CD4-positive, CD25-positive, alpha-beta regulatory T cell (primary cell): Measurements from ENCODE around the gene PITX1. TPM values are rescaled to one million over a fixed set of nuclear protein-coding genes. Genes with fewer than 3 reads are reported as not detected.

Source experiments
- ATAC-seq, 2 donors: fragments of 150-1000 bp; cut with Tn5 transposase; one replicate each; pipeline ENCODE4 v1.10.0; 2021; ENCODE audit warnings: low read depth in 2 of 2, moderate number of reproducible peaks in 2 of 2, moderate library complexity in 1 of 2
- DNase-seq, 3 donors: peaks; one replicate each; pipeline versions ENCODE4 v3.0.0 to v3.0.0-alpha.2; 2012 to 2022; ENCODE audit warnings: mixed read lengths in 1 of 3
- H3K27ac ChIP-seq: one replicate; pipeline ENCODE4 v1.7.0; 2013; ENCODE audit warnings: mild to moderate bottlenecking, low read length; ENCODE audit not compliant: insufficient read depth, poor library complexity, severe bottlenecking
- H3K27me3 ChIP-seq: one replicate; pipeline ENCODE4 v1.7.0; 2013; ENCODE audit warnings: low read length; ENCODE audit not compliant: control insufficient read depth, insufficient read depth
- H3K36me3 ChIP-seq: one replicate; pipeline ENCODE4 v1.7.0; 2013; ENCODE audit warnings: mild to moderate bottlenecking, low read length, moderate library complexity; ENCODE audit not compliant: control insufficient read depth, insufficient read depth
- H3K4me1 ChIP-seq: 2 replicates; pipeline ENCODE4 v1.7.0; 2013; ENCODE audit warnings: mild to moderate bottlenecking, low read length; ENCODE audit not compliant: insufficient read depth, control insufficient read depth, poor library complexity, severe bottlenecking
- H3K4me3 ChIP-seq: one replicate; pipeline ENCODE4 v1.7.0; 2013; ENCODE audit warnings: low read depth, mild to moderate bottlenecking, low read length, moderate library complexity
- H3K9me3 ChIP-seq, 2 experiments: 1 replicate in 1 of 2; 2 replicates in 1 of 2; pipeline ENCODE4 v1.7.0; 2013; ENCODE audit warnings: low read length in 2 of 2, mild to moderate bottlenecking in 1 of 2, moderate library complexity in 1 of 2; ENCODE audit not compliant: control insufficient read depth in 2 of 2
- H3K27ac Mint-ChIP-seq, 3 donors: one replicate each; pipeline ENCODE4 v1.8.0; 2020 to 2022; ENCODE audit warnings: mild to moderate bottlenecking in 3 of 3, mixed read lengths in 3 of 3, moderate library complexity in 2 of 3
- H3K27me3 Mint-ChIP-seq: one replicate; pipeline ENCODE4 v1.8.0; 2022; ENCODE audit warnings: mild to moderate bottlenecking, mixed read lengths
- H3K36me3 Mint-ChIP-seq: one replicate; pipeline ENCODE4 v1.8.0; 2020; ENCODE audit warnings: mixed read lengths
- H3K4me1 Mint-ChIP-seq, 4 donors: one replicate each; pipeline ENCODE4 v1.8.0; 2020 to 2022; ENCODE audit warnings: mixed read lengths in 4 of 4, mild to moderate bottlenecking in 1 of 4
- H3K4me3 Mint-ChIP-seq, 4 donors: one replicate each; pipeline ENCODE4 v1.8.0; 2020 to 2022; ENCODE audit warnings: mild to moderate bottlenecking in 4 of 4, mixed read lengths in 4 of 4, moderate library complexity in 3 of 4
- H3K9me3 Mint-ChIP-seq, 7 donors: one replicate each; pipeline ENCODE4 v1.8.0; 2020 to 2022; ENCODE audit warnings: mixed read lengths in 7 of 7, mild to moderate bottlenecking in 3 of 7, moderate library complexity in 2 of 7
- polyA plus RNA-seq, 4 donors: library from polyadenylated mRNA; unstranded; fragments of 300-500 nt; fragmentation: Illumina TruSeq; gene quantifications; one replicate each; pipeline ENCODE4 v1.2.3, GENCODE V29; 2021
- total RNA-seq: library from RNA; stranded (reverse); gene quantifications from one replicate; pipeline ENCODE4 v1.2.3, GENCODE V29; 2022

The PITX1 gene
- total and polyA plus RNA-seq, 5 donors from 2014 or later, result not detected

GRCh38 chr5:135053278-135053677, 19.2 kb upstream of the PITX1 start:
- no peaks in the 10 kb centered on the region for H3K36me3 ChIP-seq
- Mint-ChIP-seq H3K27me3 (peaks cover 52% of the 10 kb centered on the region), H3K9me3 (peaks cover 0 to 1% (median 0%) of the 10 kb centered on the region in 7 donors), H3K4me1 (peaks cover 0 to 4% (median 2%) of the 10 kb centered on the region in 4 donors), H3K4me3 (no peak overlapping the region), H3K27ac (no peak overlapping the region), H3K36me3 (no peaks in the 10 kb centered on the region)
- peaks cover 15% of the 10 kb centered on the region for H3K27me3 ChIP-seq
- no peak overlapping the region for H3K4me3 ChIP-seq
- DNase-seq (no peak), ATAC-seq (no peak)
- no peaks in the 10 kb centered on the region for H3K9me3 ChIP-seq
- H3K27ac ChIP-seq, result no peak overlapping the region
- H3K4me1 ChIP-seq, result no peaks in the 10 kb centered on the region

GRCh38 chr5:135052511-135053145, 18.6 kb upstream of the PITX1 start:
- H3K4me3 Mint-ChIP-seq, result no peak overlapping the region
- peaks cover 0 to 4% (median 2%) of the 10 kb centered on the region in 4 donors for H3K4me1 Mint-ChIP-seq
- DNase-seq, result no peak
- H3K9me3 Mint-ChIP-seq, result peaks cover 0 to 1% (median 0%) of the 10 kb centered on the region in 7 donors
- no peaks in the 10 kb centered on the region for H3K36me3 Mint-ChIP-seq
- Histone ChIP-seq H3K27me3 (peaks cover 15% of the 10 kb centered on the region), H3K27ac (no peak overlapping the region), H3K4me3 (no peak overlapping the region), H3K9me3 (no peaks in the 10 kb centered on the region), H3K4me1 (no peaks in the 10 kb centered on the region), H3K36me3 (no peaks in the 10 kb centered on the region)
- no peak overlapping the region for H3K27ac Mint-ChIP-seq
- no peak for ATAC-seq
- peaks cover 53% of the 10 kb centered on the region for H3K27me3 Mint-ChIP-seq

- Mint-ChIP-seq H3K9me3 (peaks cover 0 to 1% (median 0%) of the 10 kb centered on the region in 7 donors), H3K27me3 (peaks cover 58% of the 10 kb centered on the region), H3K27ac (no peak overlapping the region), H3K4me1 (peaks cover 0 to 4% (median 2%) of the 10 kb centered on the region in 4 donors), H3K4me3 (no peak overlapping the region), H3K36me3 (no peaks in the 10 kb centered on the region)
- no peak for DNase-seq
- peaks cover 18% of the 10 kb centered on the region for H3K27me3 ChIP-seq
- no peak for ATAC-seq
- no peaks in the 10 kb centered on the region for H3K9me3 ChIP-seq
- no peaks in the 10 kb centered on the region for H3K36me3 ChIP-seq
- H3K4me1 ChIP-seq, result no peaks in the 10 kb centered on the region
- no peak overlapping the region for H3K4me3 ChIP-seq
- no peak overlapping the region for H3K27ac ChIP-seq
Observed at GRCh38 chr5:135051872-135052271, 17.8 kb upstream of the PITX1 start.

GRCh38 chr5:135051399-135051798, 17.4 kb upstream of the PITX1 start:
- DNase-seq (no peak), ATAC-seq (no peak)
- Mint-ChIP-seq H3K36me3 (no peaks in the 10 kb centered on the region), H3K27me3 (peaks cover 62% of the 10 kb centered on the region), H3K9me3 (peaks cover 0 to 1% (median 0%) of the 10 kb centered on the region in 7 donors), H3K27ac (no peak overlapping the region), H3K4me1 (peaks cover 0 to 4% (median 2%) of the 10 kb centered on the region in 4 donors), H3K4me3 (no peak overlapping the region)
- H3K27me3 ChIP-seq, result peaks cover 18% of the 10 kb centered on the region
- no peaks in the 10 kb centered on the region for H3K4me1 ChIP-seq
- H3K4me3 ChIP-seq, result no peak overlapping the region
- H3K9me3 ChIP-seq, result no peaks in the 10 kb centered on the region
- H3K27ac ChIP-seq, result no peak overlapping the region
- no peaks in the 10 kb centered on the region for H3K36me3 ChIP-seq

- ATAC-seq (no peak), DNase-seq (no peak)
- Histone ChIP-seq H3K27me3 (peaks cover 18% of the 10 kb centered on the region), H3K4me1 (no peaks in the 10 kb centered on the region), H3K4me3 (no peak overlapping the region), H3K27ac (no peak overlapping the region), H3K9me3 (no peaks in the 10 kb centered on the region), H3K36me3 (no peaks in the 10 kb centered on the region)
- H3K4me3 Mint-ChIP-seq, result no peak overlapping the region
- H3K27me3 Mint-ChIP-seq, result peaks cover 69% of the 10 kb centered on the region
- H3K4me1 Mint-ChIP-seq, result peaks cover 0 to 4% (median 2%) of the 10 kb centered on the region in 4 donors
- no peaks in the 10 kb centered on the region for H3K36me3 Mint-ChIP-seq
- peaks cover 0 to 1% (median 0%) of the 10 kb centered on the region in 7 donors for H3K9me3 Mint-ChIP-seq
- H3K27ac Mint-ChIP-seq, result no peak overlapping the region
Observed at GRCh38 chr5:135050244-135050767, 16.3 kb upstream of the PITX1 start.

- Mint-ChIP-seq H3K27me3 (peaks cover 76% of the 10 kb centered on the region), H3K27ac (no peak overlapping the region), H3K4me1 (peaks cover 0 to 4% (median 2%) of the 10 kb centered on the region in 4 donors), H3K4me3 (no peak overlapping the region), H3K9me3 (peaks cover 0 to 1% (median 0%) of the 10 kb centered on the region in 7 donors), H3K36me3 (no peaks in the 10 kb centered on the region)
- ATAC-seq, result no peak
- H3K4me1 ChIP-seq, result no peaks in the 10 kb centered on the region
- no peak overlapping the region for H3K27ac ChIP-seq
- H3K27me3 ChIP-seq, result peaks cover 14% of the 10 kb centered on the region
- no peak for DNase-seq
- H3K4me3 ChIP-seq, result no peak overlapping the region
- no peaks in the 10 kb centered on the region for H3K36me3 ChIP-seq
- H3K9me3 ChIP-seq, result no peaks in the 10 kb centered on the region
Observed at GRCh38 chr5:135048930-135049329, 14.9 kb upstream of the PITX1 start.

- ATAC-seq (no peak), DNase-seq (no peak)
- no peak overlapping the region for H3K4me3 ChIP-seq
- H3K27me3 ChIP-seq, result peaks cover 15% of the 10 kb centered on the region
- peaks cover 80% of the 10 kb centered on the region for H3K27me3 Mint-ChIP-seq
- H3K36me3 ChIP-seq, result no peaks in the 10 kb centered on the region
- no peak overlapping the region for H3K27ac ChIP-seq
- H3K9me3 Mint-ChIP-seq, result peaks cover 0 to 1% (median 0%) of the 10 kb centered on the region in 7 donors
- no peak overlapping the region for H3K27ac Mint-ChIP-seq
- H3K9me3 ChIP-seq, result no peaks in the 10 kb centered on the region
- H3K4me1 Mint-ChIP-seq, result no peaks in the 10 kb centered on the region
- H3K4me1 ChIP-seq, result no peaks in the 10 kb centered on the region
- no peaks in the 10 kb centered on the region for H3K36me3 Mint-ChIP-seq
- H3K4me3 Mint-ChIP-seq, result no peak overlapping the region
Observed at GRCh38 chr5:135048286-135048685, 14.3 kb upstream of the PITX1 start.

GRCh38 chr5:135047347-135047695, 13.3 kb upstream of the PITX1 start:
- Mint-ChIP-seq H3K27me3 (peaks cover 80% of the 10 kb centered on the region), H3K4me3 (no peak overlapping the region), H3K27ac (no peak overlapping the region), H3K9me3 (peaks cover 0 to 4% (median 0%) of the 10 kb centered on the region in 7 donors), H3K36me3 (no peaks in the 10 kb centered on the region), H3K4me1 (no peaks in the 10 kb centered on the region)
- no peak for ATAC-seq
- Histone ChIP-seq H3K4me1 (no peaks in the 10 kb centered on the region), H3K36me3 (no peaks in the 10 kb centered on the region), H3K9me3 (no peaks in the 10 kb centered on the region), H3K27ac (no peak overlapping the region), H3K4me3 (no peak overlapping the region), H3K27me3 (peaks cover 13% of the 10 kb centered on the region)
- no peak for DNase-seq
